ENCODE data around the gene GSN. TPM values are rescaled to one million over a fixed set of nuclear protein-coding genes. Genes with fewer than 3 reads are reported as not detected.

Gene GSN
- total and polyA plus RNA-seq, 2 donors from 2014 or later (not counting 2 experiments from before 2014, with no cell fraction given) = 124 to 176 TPM

Other genes with a start within 250 kb of the GSN start
- gene C5, start 217.9 kb upstream of the GSN start, total RNA-seq = 1.3 and 1.7 TPM in 2 replicates
- 0.69 and 0.75 TPM in 2 replicates for gene C5, start 217.9 kb upstream of the GSN start, polyA plus RNA-seq
- 10.5 and 11.1 TPM in 2 replicates for gene CNTRL, start 193.2 kb upstream of the GSN start, total RNA-seq
- 3.2 and 3.8 TPM in 2 replicates for gene CNTRL, start 193.2 kb upstream of the GSN start, polyA plus RNA-seq
- gene RAB14, start 66.3 kb upstream of the GSN start, total RNA-seq = 45.1 and 46.3 TPM in 2 replicates
- gene RAB14, start 66.3 kb upstream of the GSN start, polyA plus RNA-seq = 24.9 and 29.1 TPM in 2 replicates
- gene STOM, start 102.1 kb downstream of the GSN start, total RNA-seq = 104 and 107 TPM in 2 replicates
- gene STOM, start 102.1 kb downstream of the GSN start, polyA plus RNA-seq = 59.6 and 61.0 TPM in 2 replicates
- gene GGTA1, start 231.7 kb downstream of the GSN start, total RNA-seq = not detected in 2 replicates
- gene GGTA1, start 231.7 kb downstream of the GSN start, polyA plus RNA-seq = not detected in 2 replicates

Measured in foreskin keratinocyte (primary cell).